ENCODE data around the gene ARFRP1. TPM values are rescaled to one million over a fixed set of nuclear protein-coding genes. Genes with fewer than 3 reads are reported as not detected.

ARFRP1 gene
- total and polyA plus RNA-seq, 2 donors (not counting 1 experiment from before 2014, with no cell fraction given), result 41.0 to 75.5 TPM

DNA sequence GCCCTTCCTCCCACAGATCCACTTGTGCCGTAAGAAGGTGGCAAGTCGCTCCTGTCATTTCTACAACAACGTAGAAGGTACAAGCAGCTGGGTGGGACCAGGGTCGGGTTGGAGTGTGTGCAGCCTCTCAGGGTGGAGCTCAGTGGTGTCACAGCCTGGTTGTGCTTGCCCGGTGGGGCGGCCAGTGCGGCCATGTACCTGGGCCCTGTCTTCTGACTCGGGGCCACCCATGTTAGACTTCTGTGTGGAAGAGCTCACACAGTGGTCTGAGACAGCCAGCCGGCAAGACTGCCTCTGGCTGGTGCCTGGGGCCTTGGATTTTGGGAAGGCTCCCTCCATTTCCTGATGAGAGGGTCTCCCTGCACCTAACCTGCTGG is 45.0 kb downstream of the ARFRP1 start:
- CTCF ChIA-PET, result interaction anchor here (1.2 kb wide), 1 partner anchor 14 kb away, joined by 4 read pairs; no protein-coding TSS in a partner anchor
- H3K27me3 Mint-ChIP-seq, result no peaks in the 10 kb centered on the region
- intact Hi-C loops (cut with micrococcal nuclease), result no loop called here

More for the DNA sequence above, 45.0 kb downstream of the ARFRP1 start:
- H3K27me3 ChIP-seq (replicated peaks in 1 of 4; ENCODE audit: control extremely low read depth in 1 of 4, control insufficient read depth in 3 of 4, insufficient read depth in 4 of 4, low read length in 3 of 4), result no peaks in the 10 kb centered on the region
- H3K4me2 ChIP-seq (replicated peaks; ENCODE audit: low read depth, low read length, poor library complexity, severe bottlenecking), result no peak overlapping the region
- no peak overlapping the region for H3K9ac ChIP-seq (ENCODE audit: low read length)
- H3K79me2 ChIP-seq (ENCODE audit: control insufficient read depth, insufficient read depth, low read length), result peaks cover 18% of the 10 kb centered on the region
- TF ChIP-seq, protein P1, sequence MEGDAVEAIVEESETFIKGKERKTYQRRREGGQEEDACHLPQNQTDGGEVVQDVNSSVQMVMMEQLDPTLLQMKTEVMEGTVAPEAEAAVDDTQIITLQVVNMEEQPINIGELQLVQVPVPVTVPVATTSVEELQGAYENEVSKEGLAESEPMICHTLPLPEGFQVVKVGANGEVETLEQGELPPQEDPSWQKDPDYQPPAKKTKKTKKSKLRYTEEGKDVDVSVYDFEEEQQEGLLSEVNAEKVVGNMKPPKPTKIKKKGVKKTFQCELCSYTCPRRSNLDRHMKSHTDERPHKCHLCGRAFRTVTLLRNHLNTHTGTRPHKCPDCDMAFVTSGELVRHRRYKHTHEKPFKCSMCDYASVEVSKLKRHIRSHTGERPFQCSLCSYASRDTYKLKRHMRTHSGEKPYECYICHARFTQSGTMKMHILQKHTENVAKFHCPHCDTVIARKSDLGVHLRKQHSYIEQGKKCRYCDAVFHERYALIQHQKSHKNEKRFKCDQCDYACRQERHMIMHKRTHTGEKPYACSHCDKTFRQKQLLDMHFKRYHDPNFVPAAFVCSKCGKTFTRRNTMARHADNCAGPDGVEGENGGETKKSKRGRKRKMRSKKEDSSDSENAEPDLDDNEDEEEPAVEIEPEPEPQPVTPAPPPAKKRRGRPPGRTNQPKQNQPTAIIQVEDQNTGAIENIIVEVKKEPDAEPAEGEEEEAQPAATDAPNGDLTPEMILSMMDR (IDR thresholded peaks at IDR 0.05), result no peak
- TF ChIP-seq EZH2 (IDR thresholded peaks at IDR 0.05; ENCODE audit: borderline replicate concordance, insufficient read depth, low read depth, low read length, poor library complexity, severe bottlenecking), result no peak
- no peaks in the 10 kb centered on the region for H4K20me1 ChIP-seq (ENCODE audit: control insufficient read depth, insufficient read depth, low read length, poor library complexity, severe bottlenecking)
- H3K9me3 Mint-ChIP-seq (ENCODE audit: insufficient read depth), result no peaks in the 10 kb centered on the region
- H3K4me3 ChIP-seq (ENCODE audit: control extremely low read depth in 1 of 5, extremely low read depth in 1 of 5, insufficient read depth in 1 of 5, low read depth in 2 of 5, low read length in 4 of 5), result no peak overlapping the region
- H3K27ac ChIP-seq (ENCODE audit: low read length in 2 of 2), result no peak overlapping the region
- H3K4me1 Mint-ChIP-seq, result peaks cover 13% of the 10 kb centered on the region
- POLR2A ChIA-PET, result no interaction called here
- WGBS (ENCODE audit: insufficient coverage), result 98% methylated on average over 9 of the region's 9 CpGs
- no peak overlapping the region for H3K4me3 Mint-ChIP-seq
- DNase-seq (no peak), ATAC-seq (ENCODE audit: low read depth) (no peak)
- H3K27ac Mint-ChIP-seq, result no peak overlapping the region
- H3K36me3 ChIP-seq (replicated peaks in 1 of 2; ENCODE audit: control extremely low read depth in 1 of 2, control insufficient read depth in 1 of 2, extremely low read depth in 1 of 2, insufficient read depth in 2 of 2, low read length in 1 of 2), result peaks cover 0 to 29% of the 10 kb centered on the region in 2 experiments
- no peaks in the 10 kb centered on the region for H3K9me3 ChIP-seq (ENCODE audit: control extremely low read depth in 1 of 3, control insufficient read depth in 2 of 3, insufficient read depth in 1 of 3, low read length in 2 of 3)
- H2AFZ ChIP-seq (ENCODE audit: insufficient read depth, low read depth, low read length, poor library complexity, severe bottlenecking), result no peak overlapping the region
- H3K4me1 ChIP-seq (ENCODE audit: control insufficient read depth in 2 of 2, insufficient read depth in 2 of 2, low read length in 2 of 2), result peaks cover 7 to 12% of the 10 kb centered on the region in 2 donors
